H1 (cell line): ENCODE measurements around the gene NMNAT3. TPM values are rescaled to one million over a fixed set of nuclear protein-coding genes. Genes with fewer than 3 reads are reported as not detected.

ENCODE experiments used
- CTCF ChIA-PET: fragments of 300-600 bp; sonication (Branson Sonifier 250); formaldehyde crosslinking; loops from one replicate; lab custom pipeline; 2021; ENCODE audit not compliant: partially characterized antibody; lab: Charles Lee
- POLR2A ChIA-PET: fragments of 300-600 bp; sonication (Branson Sonifier 250); formaldehyde crosslinking; loops from one replicate; lab custom pipeline; 2021; ENCODE audit warnings: inconsistent platforms; ENCODE audit not compliant: partially characterized antibody; lab: Charles Lee
- DNase-seq, 2 experiments: peaks; one replicate each; pipeline versions ENCODE4 v3.0.0 to v3.0.0-alpha.2; 2010 to 2022; ENCODE audit warnings: low spot score in 2 of 2, low read depth in 1 of 2, mixed read lengths in 1 of 2
- FAIRE-seq: peaks from 2 replicates; lab custom pipeline; 2011; peaks lifted over from hg19 to GRCh38; lab: Jason Lieb, UNC
- H2AFZ ChIP-seq: 2 replicates; pipeline ENCODE4 v1.8.1; 2012; ENCODE audit warnings: low read length, inconsistent platforms
- H2AK5ac ChIP-seq: 2 replicates; pipeline ENCODE4 v1.6.1; 2013; ENCODE audit warnings: low read depth, low read length
- H2BK120ac ChIP-seq: replicated peaks from 2 replicates; pipeline ENCODE3; 2013; ENCODE audit warnings: low read depth, low read length, inconsistent platforms
- H2BK12ac ChIP-seq: 2 replicates; pipeline ENCODE4 v1.6.1; 2013; ENCODE audit warnings: low read depth, low read length
- H2BK15ac ChIP-seq: 2 replicates; pipeline ENCODE4 v1.6.1; 2013; ENCODE audit warnings: low read length
- H2BK20ac ChIP-seq: 2 replicates; pipeline ENCODE4 v1.6.1; 2013; ENCODE audit warnings: low read length
- H2BK5ac ChIP-seq: 2 replicates; pipeline ENCODE4 v1.6.1; 2013; ENCODE audit warnings: low read depth, low read length
- H3K14ac ChIP-seq: 2 replicates; pipeline ENCODE4 v1.6.1; 2013; ENCODE audit warnings: inconsistent platforms; ENCODE audit not compliant: insufficient read length
- H3K18ac ChIP-seq: 2 replicates; pipeline ENCODE4 v1.6.1; 2013; ENCODE audit warnings: low read length; ENCODE audit errors: extremely low read depth
- H3K23ac ChIP-seq: 2 replicates; pipeline ENCODE4 v1.6.1; 2013; ENCODE audit warnings: inconsistent platforms; ENCODE audit not compliant: insufficient read length
- H3K23me2 ChIP-seq: 2 replicates; pipeline ENCODE4 v1.6.1; 2013; ENCODE audit warnings: low read depth, low read length
- H3K27ac ChIP-seq: 2 replicates; pipeline ENCODE4 v1.6.1; 2011; ENCODE audit warnings: low read depth, low read length, inconsistent platforms
- H3K27me3 ChIP-seq, 4 experiments: replicated peaks in 1 of 4; 1 replicate in 1 of 4; 2 replicates in 3 of 4; pipeline versions ENCODE4 v1.6.1 to v1.8.1; 2011 to 2013; ENCODE audit warnings: low read length in 3 of 4, mild to moderate bottlenecking in 3 of 4, inconsistent platforms in 2 of 4, mixed read lengths in 2 of 4, moderate library complexity in 1 of 4; ENCODE audit not compliant: control insufficient read depth in 3 of 4, insufficient read depth in 3 of 4; ENCODE audit errors: extremely low read depth in 1 of 4
- H3K36me3 ChIP-seq, 4 experiments: 2 replicates each; pipeline versions ENCODE4 v1.6.1 to v1.8.1; 2011 to 2013; ENCODE audit warnings: mild to moderate bottlenecking in 4 of 4, low read length in 3 of 4, moderate library complexity in 2 of 4, control low read depth in 1 of 4, inconsistent platforms in 1 of 4; ENCODE audit not compliant: insufficient read depth in 4 of 4, control insufficient read depth in 2 of 4
- H3K4ac ChIP-seq: replicated peaks from 2 replicates; pipeline ENCODE3; 2013; ENCODE audit warnings: low read length, low read depth, mixed read lengths, inconsistent platforms; ENCODE audit not compliant: insufficient read length
- H3K4me1 ChIP-seq, 4 experiments: replicated peaks in 1 of 4; 1 replicate in 1 of 4; 2 replicates in 3 of 4; pipeline versions ENCODE4 v1.6.1 to v1.8.1; 2011 to 2013; ENCODE audit warnings: low read length in 3 of 4, inconsistent platforms in 2 of 4, mixed read lengths in 1 of 4; ENCODE audit not compliant: insufficient read depth in 4 of 4, control insufficient read depth in 3 of 4
- H3K4me2 ChIP-seq, 2 experiments: 2 replicates each; pipeline versions ENCODE4 v1.6.1 to v1.8.1; 2011 to 2013; ENCODE audit warnings: low read depth in 2 of 2, low read length in 2 of 2, control low read depth in 1 of 2, inconsistent platforms in 1 of 2, mild to moderate bottlenecking in 1 of 2; ENCODE audit not compliant: insufficient read depth in 1 of 2
- H3K4me3 ChIP-seq, 4 experiments: fragments of 200-600, 300-600 bp in 1 of 4; sonication (generic), shearing (Covaris generic), sonication (Bioruptor Twin) in 1 of 4; 2 replicates each; pipeline versions ENCODE4 v1.5.1 to v1.8.1; 2011 to 2016; ENCODE audit warnings: low read length in 4 of 4, low read depth in 3 of 4, control low read depth in 2 of 4, inconsistent platforms in 2 of 4, mild to moderate bottlenecking in 2 of 4, mixed read lengths in 1 of 4, moderate library complexity in 1 of 4; ENCODE audit not compliant: insufficient read depth in 2 of 4; ENCODE audit errors: extremely low read depth in 1 of 4
- H3K56ac ChIP-seq: replicated peaks from 2 replicates; pipeline ENCODE3; 2013; ENCODE audit warnings: low read depth, mild to moderate bottlenecking, mixed read lengths, low read length, inconsistent platforms; ENCODE audit not compliant: insufficient read length
- H3K79me1 ChIP-seq: 2 replicates; pipeline ENCODE4 v1.6.1; 2013; ENCODE audit warnings: low read depth, low read length, control low read depth
- H3K79me2 ChIP-seq, 2 experiments: 2 replicates each; pipeline versions ENCODE4 v1.6.1 to v1.8.1; 2012 to 2013; ENCODE audit warnings: low read length in 2 of 2, mild to moderate bottlenecking in 2 of 2, inconsistent platforms in 1 of 2; ENCODE audit not compliant: insufficient read depth in 2 of 2, control insufficient read depth in 1 of 2
- H3K9ac ChIP-seq, 4 experiments: replicated peaks in 1 of 4; 1 replicate in 1 of 4; 2 replicates in 3 of 4; pipeline versions ENCODE4 v1.6.1 to v1.8.1; 2011 to 2013; ENCODE audit warnings: low read depth in 3 of 4, low read length in 3 of 4, control low read depth in 2 of 4, mild to moderate bottlenecking in 2 of 4, moderate library complexity in 2 of 4, inconsistent platforms in 1 of 4; ENCODE audit errors: extremely low read depth in 1 of 4
- H3K9me3 ChIP-seq, 2 experiments: 2 replicates each; pipeline versions ENCODE4 v1.6.1 to v1.8.1; 2012 to 2013; ENCODE audit warnings: mild to moderate bottlenecking in 2 of 2, moderate library complexity in 2 of 2, control low read depth in 1 of 2, inconsistent platforms in 1 of 2, low read depth in 1 of 2, low read length in 1 of 2, mixed read lengths in 1 of 2; ENCODE audit not compliant: insufficient read depth in 2 of 2
- H4K20me1 ChIP-seq, 2 experiments: replicated peaks in 1 of 2; 2 replicates each; pipeline versions ENCODE3 to v1.8.1; 2011 to 2013; ENCODE audit warnings: inconsistent platforms in 2 of 2, low read length in 2 of 2, mild to moderate bottlenecking in 1 of 2; ENCODE audit not compliant: insufficient read depth in 2 of 2, control insufficient read depth in 1 of 2
- H4K5ac ChIP-seq: 2 replicates; pipeline ENCODE4 v1.6.1; 2013; ENCODE audit warnings: low read length, low read depth, mixed read lengths, inconsistent platforms; ENCODE audit not compliant: insufficient read length
- H4K8ac ChIP-seq: 2 replicates; pipeline ENCODE4 v1.8.0; 2013; ENCODE audit warnings: mild to moderate bottlenecking, moderate library complexity, low read length, inconsistent platforms; ENCODE audit not compliant: insufficient read depth; ENCODE audit errors: extremely low read depth
- H4K91ac ChIP-seq: replicated peaks from 2 replicates; pipeline ENCODE3; 2013; ENCODE audit warnings: low read length, mixed read lengths, inconsistent platforms; ENCODE audit not compliant: insufficient read length
- JUN ChIP-seq: IDR thresholded peaks from 2 replicates; pipeline ENCODE4 v1.6.1; 2011; ENCODE audit warnings: low read depth, mild to moderate bottlenecking, improper control_type of control experiment, low read length
- POU5F1 ChIP-seq: IDR thresholded peaks from 2 replicates; pipeline ENCODE4 v1.6.1; 2011; ENCODE audit warnings: low read depth, mild to moderate bottlenecking, low read length, moderate library complexity
- RAD21 ChIP-seq, 2 experiments: IDR thresholded peaks in 1 of 2; conservative IDR thresholded peaks in 1 of 2; 2 replicates each; pipeline ENCODE4 v1.6.1; 2011; ENCODE audit warnings: low read depth in 2 of 2, low read length in 2 of 2, improper control_type of control experiment in 1 of 2, inconsistent platforms in 1 of 2, mild to moderate bottlenecking in 1 of 2, moderate library complexity in 1 of 2
- SIN3A ChIP-seq, 2 experiments: IDR thresholded peaks in 1 of 2; conservative IDR thresholded peaks in 1 of 2; 2 replicates each; pipeline ENCODE4 v1.6.1; 2011 to 2012; ENCODE audit warnings: low read length in 2 of 2, improper control_type of control experiment in 1 of 2, low read depth in 1 of 2, mild to moderate bottlenecking in 1 of 2
- SP2 ChIP-seq: IDR thresholded peaks from 2 replicates; pipeline ENCODE4 v1.6.1; 2012; ENCODE audit warnings: mild to moderate bottlenecking, low read length, inconsistent platforms
- TAF1 ChIP-seq: IDR thresholded peaks from 2 replicates; pipeline ENCODE4 v1.6.1; 2011; ENCODE audit warnings: mild to moderate bottlenecking, low read depth, low read length
- TEAD4 ChIP-seq: IDR thresholded peaks from 2 replicates; pipeline ENCODE4 v1.6.1; 2012; ENCODE audit warnings: low read depth, low read length, inconsistent platforms, mixed read lengths
- YY1 ChIP-seq: IDR thresholded peaks from 2 replicates; pipeline ENCODE4 v1.6.1; 2011; ENCODE audit warnings: low read depth, mild to moderate bottlenecking, low read length
- ZNF274 ChIP-seq: IDR thresholded peaks from 2 replicates; pipeline ENCODE4 v1.7.0; 2012; ENCODE audit warnings: low read length, borderline replicate concordance; ENCODE audit errors: extremely low read depth
- WGBS, 2 experiments: shearing (Covaris generic) in 1 of 2; methylation state at CpG; one replicate each; pipeline versions ENCODE4 v1.1.6 to v1.1.7; 2013 to 2015; ENCODE audit warnings: low lambda C conversion rate in 2 of 2, mixed read lengths in 2 of 2, inconsistent platforms in 1 of 2, low coverage in 1 of 2, missing lambda C conversion rate in 1 of 2; ENCODE audit not compliant: insufficient replicate concordance in 2 of 2, insufficient coverage in 1 of 2, insufficient read length in 1 of 2; ENCODE audit errors: extremely low coverage in 1 of 2, missing lambda C conversion rate in 1 of 2; 5-methylcytosine and 5-hydroxymethylcytosine counted together
- polyA plus RNA-seq, 7 experiments: library from polyadenylated mRNA; depleted of rRNA in 3 of 7; stranded (reverse) in 5 of 7; unstranded in 2 of 7; fragments of >200 nt in 5 of 7; fragments of 200-250 nt in 2 of 7; gene quantifications; 1 replicate in 5 of 7; 2 replicates in 1 of 7; 4 replicates in 1 of 7; pipeline versions ENCODE4 v1.2.1 to v1.2.3, GENCODE V29; 2011 to 2013; ENCODE audit warnings: missing spikeins in 2 of 7, mixed read lengths in 2 of 7
- total RNA-seq: library from RNA; stranded (reverse); fragmentation: NEBNext Ultra II Directional; extraction: Animal tissue kit (Norgen Biotek cat#: 25700); gene quantifications from 2 replicates; pipeline ENCODE4 v1.2.1, GENCODE V29; 2021
- TF ChIP-seq, protein P1 (sequence below): IDR thresholded peaks from 2 replicates; pipeline ENCODE4 v1.6.1; 2011; ENCODE audit warnings: low read length, improper control_type of control experiment

Gene NMNAT3
- total and polyA plus RNA-seq, 2 of the 8 experiments (the other 6 are each of a cell fraction or from before 2014, with no cell fraction given): 4.2 to 4.3 TPM

DNA sequence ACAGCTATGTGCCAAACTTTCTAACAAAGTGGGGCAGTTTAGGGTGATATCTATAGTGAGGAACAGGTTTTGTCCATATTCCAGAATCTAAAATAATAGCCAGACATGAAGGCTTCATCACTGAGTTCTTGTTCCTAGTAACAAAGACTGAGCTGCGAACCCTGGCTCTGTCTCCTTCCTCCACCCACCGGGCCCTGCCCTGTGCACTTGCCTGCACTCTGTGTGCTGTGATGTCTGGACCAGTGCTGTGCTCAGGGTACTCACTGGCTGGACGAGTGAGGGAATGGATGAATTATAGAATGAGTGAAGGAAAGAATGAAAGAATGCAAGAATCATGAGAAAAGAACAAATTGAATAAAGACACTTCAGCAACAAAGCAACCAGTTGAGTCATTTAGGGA lies 8.9 kb upstream of the NMNAT3 start:
- DNase-seq (no peak), FAIRE-seq (no peak)
- Histone ChIP-seq H3K56ac (no peak overlapping the region), H3K4me2 (no peak overlapping the region), H2BK120ac (no peak overlapping the region), H2BK20ac (no peak overlapping the region), H3K27ac (no peak overlapping the region), H3K9ac (no peak overlapping the region), H3K18ac (no peak overlapping the region), H3K9me3 (no peaks in the 10 kb centered on the region), H4K91ac (no peak overlapping the region), H4K5ac (no peak overlapping the region), H2AK5ac (no peak overlapping the region), H4K20me1 (no peaks in the 10 kb centered on the region), H2BK15ac (no peak overlapping the region), H3K23ac (no peak overlapping the region), H3K36me3 (no peaks in the 10 kb centered on the region), H3K79me2 (no peaks in the 10 kb centered on the region), H4K8ac (no peak overlapping the region)
- CTCF ChIA-PET: interaction anchor here (0.6 to 2.4 kb wide), 2 partner anchors 31 to 707 kb away, joined by 3 to 11 read pairs; no protein-coding TSS in a partner anchor
- 83% methylated on average over 3 of the region's 3 CpGs; no CpG with 5 or more reads in 1 of the 2 experiments for WGBS, 2 experiments
- TF ChIP-seq JUN (no peak), RAD21 (IDR thresholded peaks at IDR 0.05 in 1 of 2, conservative IDR thresholded peaks at IDR 0.05 in 1 of 2; ENCODE audit: low read depth in 2 of 2, low read length in 2 of 2) (no peak), POU5F1 (no peak), ZNF274 (no peak), SP2 (no peak), TAF1 (no peak), TEAD4 (no peak), YY1 (no peak), SIN3A (conservative IDR thresholded peaks at IDR 0.05 in 1 of 2, IDR thresholded peaks at IDR 0.05 in 1 of 2; ENCODE audit: low read depth in 1 of 2, low read length in 2 of 2) (no peak)
- TF ChIP-seq, protein P1, sequence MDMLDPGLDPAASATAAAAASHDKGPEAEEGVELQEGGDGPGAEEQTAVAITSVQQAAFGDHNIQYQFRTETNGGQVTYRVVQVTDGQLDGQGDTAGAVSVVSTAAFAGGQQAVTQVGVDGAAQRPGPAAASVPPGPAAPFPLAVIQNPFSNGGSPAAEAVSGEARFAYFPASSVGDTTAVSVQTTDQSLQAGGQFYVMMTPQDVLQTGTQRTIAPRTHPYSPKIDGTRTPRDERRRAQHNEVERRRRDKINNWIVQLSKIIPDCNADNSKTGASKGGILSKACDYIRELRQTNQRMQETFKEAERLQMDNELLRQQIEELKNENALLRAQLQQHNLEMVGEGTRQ: no peak
- TF ChIP-seq, all 59 proteins: peak for 0
- Histone ChIP-seq H3K4ac (no peak overlapping the region), H3K79me1 (no peaks in the 10 kb centered on the region), H3K23me2 (peaks cover 2% of the 10 kb centered on the region; the same call in 1 of the 2 replicates), H2AFZ (no peak overlapping the region), H2BK5ac (no peak overlapping the region), H3K4me1 (peaks cover 0 to 3% (median 0%) of the 10 kb centered on the region in 4 experiments; a peak in 1 of 7 replicates), H2BK12ac (no peak overlapping the region), H3K27me3 (no peaks in the 10 kb centered on the region; a peak in 1 of 7 replicates), H3K4me3 (no peak overlapping the region), H3K14ac (no peak overlapping the region)
- POLR2A ChIA-PET: no interaction called here
